Fibroblast of peridontal ligament (primary cell): ENCODE data around the gene CNTNAP4.

Experiments used
- DNase-seq: peaks from one replicate; pipeline ENCODE4 v3.0.0-alpha.2; 2010; ENCODE audit errors: extremely low read depth

The CNTNAP4 gene

GRCh38 chr16:76276745-76277438 is at the start of gene CNTNAP4:
Gene CNTNAP4 (plus strand): TSS chr16:76277401. CDS start chr16:76277663, 262 bp downstream.
- DNase-seq = no peak

- no peak for DNase-seq
Observed at GRCh38 chr16:76228546-76229146, 48.6 kb upstream of the CNTNAP4 start.

GRCh38 chr16:76232704-76233103 is 44.5 kb upstream of the CNTNAP4 start:
- no peak for DNase-seq

GRCh38 chr16:76235025-76235424 is 42.2 kb upstream of the CNTNAP4 start:
- DNase-seq = no peak

GRCh38 chr16:76235426-76235825 is 41.8 kb upstream of the CNTNAP4 start:
- no peak for DNase-seq

- DNase-seq = no peak
Observed at GRCh38 chr16:76237471-76237870, 39.7 kb upstream of the CNTNAP4 start.

GRCh38 chr16:76241755-76242154 is 35.4 kb upstream of the CNTNAP4 start:
- no peak for DNase-seq

- no peak for DNase-seq
Observed at GRCh38 chr16:76243620-76244019, 33.6 kb upstream of the CNTNAP4 start.

- no peak for DNase-seq
Observed at GRCh38 chr16:76246587-76246986, 30.6 kb upstream of the CNTNAP4 start.

GRCh38 chr16:76265434-76266045 is 11.7 kb upstream of the CNTNAP4 start:
- DNase-seq = peak; percentile 33

- DNase-seq = peak; percentile 43
Observed at GRCh38 chr16:76268824-76269223, 8.4 kb upstream of the CNTNAP4 start.

- no peak for DNase-seq
Observed at GRCh38 chr16:76277460-76278030, 344 bp downstream of the CNTNAP4 start.

GRCh38 chr16:76278086-76278485 is 885 bp downstream of the CNTNAP4 start:
- DNase-seq = no peak

- DNase-seq = peak; percentile 81
Observed at GRCh38 chr16:76278980-76279379, 1.8 kb downstream of the CNTNAP4 start.

GRCh38 chr16:76280421-76281215 is 3.4 kb downstream of the CNTNAP4 start:
- no peak for DNase-seq

- no peak for DNase-seq
Observed at GRCh38 chr16:76287466-76287865, 10.3 kb downstream of the CNTNAP4 start.

- no peak for DNase-seq
Observed at GRCh38 chr16:76292218-76292617, 15.0 kb downstream of the CNTNAP4 start.

- DNase-seq = peak; percentile 25
Observed at GRCh38 chr16:76293980-76294379, 16.8 kb downstream of the CNTNAP4 start.

- DNase-seq = peak; percentile 68
Observed at GRCh38 chr16:76294396-76295214, 17.4 kb downstream of the CNTNAP4 start.

- DNase-seq = no peak
Observed at GRCh38 chr16:76297941-76298340, 20.7 kb downstream of the CNTNAP4 start.
